ENCODE data around the gene UNC13C.

- TF ChIP-seq CTCF (conservative IDR thresholded peaks at IDR 0.05; ENCODE audit: low read length), result no peak
- no peak for TF ChIP-seq EZH2phosphoT487 (IDR thresholded peaks at IDR 0.05; ENCODE audit: borderline replicate concordance, low read depth, low read length)
Measured at GRCh38 chr15:54011656-54012055, 33.4 kb downstream of the UNC13C start.

Measured in OCI-LY7 (cell line).